ENCODE data around the gene TSNAXIP1.
"Not testable (repeated sequence)": the region's sequence is repeated elsewhere in the genome, so short reads cannot be mapped to it uniquely, and the experiment has no call there.

Gene TSNAXIP1

DNA sequence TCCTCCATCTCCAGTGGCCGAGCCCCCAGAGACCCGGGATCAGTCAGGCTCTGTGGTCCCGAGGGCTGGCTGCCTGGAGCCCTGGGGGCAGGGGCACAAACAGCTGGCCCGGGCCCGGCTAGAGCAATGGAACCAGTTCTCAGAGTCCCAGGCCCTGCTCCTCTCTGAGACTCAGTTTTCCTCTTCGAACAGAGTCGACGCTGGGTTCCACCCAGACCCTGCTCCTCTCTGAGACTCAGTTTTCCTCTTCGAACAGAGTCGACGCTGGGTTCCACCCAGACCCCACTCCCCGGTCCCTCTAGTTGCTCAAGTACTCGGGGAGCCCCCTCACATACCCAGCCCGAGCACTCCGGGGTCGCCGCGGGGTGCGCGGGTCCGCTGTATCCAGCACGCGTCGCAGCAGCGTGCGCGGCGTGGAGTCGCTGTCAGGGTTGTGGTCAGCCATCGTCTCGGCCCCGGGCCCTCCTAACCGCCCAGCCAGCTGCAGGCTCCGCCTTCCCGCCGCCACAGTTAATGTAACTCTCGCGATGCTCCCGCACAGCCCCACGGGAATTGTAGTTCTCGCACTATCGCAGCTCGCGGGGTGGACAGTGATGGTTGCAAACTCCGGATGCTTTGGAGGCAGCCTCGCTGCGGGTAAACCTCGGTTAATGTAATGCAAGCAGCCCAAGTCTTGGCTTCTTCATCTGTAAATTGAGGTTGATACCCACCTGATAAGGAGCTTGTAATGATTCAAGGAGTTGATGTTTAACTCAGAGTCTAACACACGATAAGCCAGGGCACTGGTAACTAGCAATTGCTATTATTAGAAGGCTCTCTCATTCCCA is 26.9 kb downstream of the TSNAXIP1 start:
- in situ Hi-C loops (cut with HindIII; ENCODE audit: low sequenced_read_pairs), result no loop called here

DNA sequence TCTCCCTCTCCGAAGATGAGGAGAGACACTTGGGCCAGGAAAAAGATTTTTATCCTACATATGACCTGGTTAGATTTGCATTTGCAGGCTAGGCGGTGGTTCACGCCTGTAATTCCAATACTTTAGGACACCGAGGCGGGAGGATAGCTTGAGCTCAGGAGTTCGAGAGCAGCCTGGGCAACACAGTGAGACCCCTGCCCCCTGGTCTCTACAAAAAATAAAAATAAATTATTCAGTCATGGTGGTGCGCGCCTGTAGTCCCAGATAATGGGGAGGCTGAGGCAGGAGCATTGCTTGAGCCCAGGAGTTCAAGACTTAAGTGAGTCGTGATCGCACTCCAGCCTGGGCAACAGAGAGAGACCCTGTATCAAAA is 27.5 kb downstream of the TSNAXIP1 start:
- in situ Hi-C loops (cut with HindIII; ENCODE audit: low sequenced_read_pairs), result no loop called here

DNA sequence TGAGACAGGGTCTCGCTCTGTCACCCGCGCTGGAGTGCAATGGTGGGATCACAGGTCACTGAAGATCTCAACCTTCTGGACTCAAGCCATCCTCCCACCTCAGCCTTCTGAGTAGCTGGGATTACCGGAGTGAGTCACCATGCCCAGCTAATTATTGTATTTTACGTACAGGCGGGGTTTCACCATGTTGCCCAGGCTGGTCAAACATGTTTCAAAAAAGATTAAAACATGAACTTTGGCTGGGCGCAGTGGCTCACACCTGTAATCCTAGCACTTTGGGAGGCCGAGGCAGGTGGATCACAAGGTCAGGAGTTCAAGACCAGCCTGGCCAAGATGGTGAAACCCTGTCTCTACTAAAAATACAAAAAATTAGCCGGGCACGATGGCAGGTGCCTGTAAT is 30.5 kb downstream of the TSNAXIP1 start:
- in situ Hi-C loops (cut with HindIII; ENCODE audit: low sequenced_read_pairs), result not testable (repeated sequence)

DNA sequence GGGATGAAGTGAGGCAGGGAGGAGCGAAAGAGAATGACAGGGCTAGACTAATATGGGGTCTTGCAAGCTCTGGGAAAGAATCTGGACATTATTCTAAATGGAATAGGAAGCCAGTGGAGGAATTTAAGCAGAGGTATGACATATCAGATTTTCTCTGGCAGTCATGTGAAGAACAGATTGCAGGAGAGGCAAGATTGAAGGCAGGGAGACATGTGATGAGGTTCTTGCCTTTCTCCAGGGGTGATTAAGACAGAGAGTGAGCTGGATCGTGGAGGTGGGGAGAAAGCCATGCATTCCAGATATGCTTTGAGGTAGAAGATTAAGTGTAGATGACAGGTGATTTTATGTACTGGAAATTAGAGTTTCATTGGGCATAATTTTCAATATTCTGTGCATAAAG is 31.1 kb downstream of the TSNAXIP1 start:
- in situ Hi-C loops (cut with HindIII; ENCODE audit: low sequenced_read_pairs), result no loop called here

DNA sequence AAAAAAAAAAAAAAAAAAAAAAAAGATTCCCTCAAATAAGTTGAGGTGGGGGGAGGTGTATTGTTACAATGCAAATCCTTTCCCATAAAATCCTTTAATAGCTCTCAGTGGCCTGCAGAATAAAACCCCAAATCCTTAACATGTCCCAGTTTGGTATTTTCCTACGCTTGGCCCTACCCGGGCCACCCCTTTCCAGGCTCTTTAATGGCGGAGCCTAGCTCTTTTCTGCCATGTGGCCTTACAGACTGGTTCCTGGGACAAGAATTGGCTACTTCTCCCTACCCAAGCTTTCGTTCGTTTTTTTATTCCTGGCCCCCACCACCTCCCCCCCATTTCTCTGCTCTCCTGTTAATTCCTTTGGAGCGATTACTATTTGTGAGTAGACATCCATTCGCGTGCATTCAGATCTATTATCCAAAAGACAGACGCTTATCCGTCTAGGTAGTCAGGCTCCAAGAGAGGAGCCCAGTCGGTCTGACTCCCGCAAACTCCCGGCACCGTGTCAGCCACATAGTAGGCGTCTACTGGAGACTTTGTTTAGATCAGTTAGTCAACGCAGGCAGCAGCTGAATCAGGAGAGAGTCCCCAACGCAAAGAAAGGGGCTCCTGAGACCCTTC is 34.6 kb downstream of the TSNAXIP1 start:
- in situ Hi-C loops (cut with HindIII; ENCODE audit: low sequenced_read_pairs), result no loop called here

DNA sequence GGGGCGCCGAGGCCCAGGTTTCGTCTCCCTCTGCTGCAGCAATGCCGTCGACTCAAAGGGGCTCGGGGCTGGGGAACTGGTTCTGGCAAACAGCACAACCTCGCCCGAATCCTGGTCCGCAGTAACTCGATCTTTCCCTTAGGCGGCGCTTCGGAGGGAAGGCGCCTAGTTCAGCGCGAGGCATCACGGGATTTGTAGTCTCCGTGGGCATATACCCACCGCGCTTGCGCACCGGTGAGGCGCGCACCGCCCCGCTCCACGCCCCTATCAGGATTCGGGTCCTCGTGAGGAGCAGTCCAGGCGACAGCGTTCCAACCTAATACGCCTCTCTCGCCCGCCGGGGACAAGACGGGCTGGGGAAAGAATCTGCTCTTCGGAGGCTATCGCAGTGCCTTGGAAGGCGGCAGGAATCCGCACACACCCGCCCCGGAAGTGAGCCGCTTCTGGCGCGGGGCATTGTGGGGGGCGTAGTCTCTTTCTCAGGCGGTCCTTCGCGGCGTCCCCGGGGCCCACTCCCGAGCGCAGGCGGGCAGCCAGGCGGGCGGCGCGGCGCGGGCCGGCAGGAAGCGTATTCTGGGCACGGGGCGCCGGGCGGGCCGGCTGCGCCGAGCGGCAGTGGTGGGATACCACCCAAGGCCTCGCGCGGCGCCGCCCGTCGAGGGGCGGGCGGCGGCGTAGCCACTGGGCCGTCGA is 35.3 kb downstream of the TSNAXIP1 start, which contains the start of gene THAP11:
THAP11 (plus strand) TSS at position 505 of the 693 bp plus-strand sequence. CDS start 235 bp downstream, outside the sequence.
- in situ Hi-C loops (cut with HindIII; ENCODE audit: low sequenced_read_pairs), result no loop called here

DNA sequence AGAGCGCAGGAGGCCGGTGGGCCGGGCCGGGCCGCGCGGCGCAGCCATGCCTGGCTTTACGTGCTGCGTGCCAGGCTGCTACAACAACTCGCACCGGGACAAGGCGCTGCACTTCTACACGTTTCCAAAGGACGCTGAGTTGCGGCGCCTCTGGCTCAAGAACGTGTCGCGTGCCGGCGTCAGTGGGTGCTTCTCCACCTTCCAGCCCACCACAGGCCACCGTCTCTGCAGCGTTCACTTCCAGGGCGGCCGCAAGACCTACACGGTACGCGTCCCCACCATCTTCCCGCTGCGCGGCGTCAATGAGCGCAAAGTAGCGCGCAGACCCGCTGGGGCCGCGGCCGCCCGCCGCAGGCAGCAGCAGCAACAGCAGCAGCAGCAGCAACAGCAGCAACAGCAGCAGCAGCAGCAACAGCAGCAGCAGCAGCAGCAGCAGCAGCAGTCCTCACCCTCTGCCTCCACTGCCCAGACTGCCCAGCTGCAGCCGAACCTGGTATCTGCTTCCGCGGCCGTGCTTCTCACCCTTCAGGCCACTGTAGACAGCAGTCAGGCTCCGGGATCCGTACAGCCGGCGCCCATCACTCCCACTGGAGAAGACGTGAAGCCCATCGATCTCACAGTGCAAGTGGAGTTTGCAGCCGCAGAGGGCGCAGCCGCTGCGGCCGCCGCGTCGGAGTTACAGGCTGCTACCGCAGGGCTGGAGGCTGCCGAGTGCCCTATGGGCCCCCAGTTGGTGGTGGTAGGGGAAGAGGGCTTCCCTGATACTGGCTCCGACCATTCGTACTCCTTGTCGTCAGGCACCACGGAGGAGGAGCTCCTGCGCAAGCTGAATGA is 36.0 kb downstream of the TSNAXIP1 start:
- in situ Hi-C loops (cut with HindIII; ENCODE audit: low sequenced_read_pairs), result no loop called here

DNA sequence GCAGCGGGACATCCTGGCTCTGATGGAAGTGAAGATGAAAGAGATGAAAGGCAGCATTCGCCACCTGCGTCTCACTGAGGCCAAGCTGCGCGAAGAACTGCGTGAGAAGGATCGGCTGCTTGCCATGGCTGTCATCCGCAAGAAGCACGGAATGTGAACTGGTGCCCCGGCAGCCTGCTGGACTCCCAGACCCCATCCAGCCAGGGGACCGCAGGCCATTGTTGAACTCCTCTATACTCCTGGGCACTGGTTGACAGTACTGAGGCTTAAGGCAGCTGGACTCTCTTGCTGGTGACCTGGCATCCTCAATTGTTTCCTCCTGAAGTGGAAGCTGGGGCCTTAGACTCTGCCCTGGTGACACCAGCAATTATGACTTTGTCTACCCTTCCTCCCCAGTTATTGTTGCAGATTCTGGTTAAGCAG is 36.7 kb downstream of the TSNAXIP1 start:
- in situ Hi-C loops (cut with HindIII; ENCODE audit: low sequenced_read_pairs), result no loop called here

DNA sequence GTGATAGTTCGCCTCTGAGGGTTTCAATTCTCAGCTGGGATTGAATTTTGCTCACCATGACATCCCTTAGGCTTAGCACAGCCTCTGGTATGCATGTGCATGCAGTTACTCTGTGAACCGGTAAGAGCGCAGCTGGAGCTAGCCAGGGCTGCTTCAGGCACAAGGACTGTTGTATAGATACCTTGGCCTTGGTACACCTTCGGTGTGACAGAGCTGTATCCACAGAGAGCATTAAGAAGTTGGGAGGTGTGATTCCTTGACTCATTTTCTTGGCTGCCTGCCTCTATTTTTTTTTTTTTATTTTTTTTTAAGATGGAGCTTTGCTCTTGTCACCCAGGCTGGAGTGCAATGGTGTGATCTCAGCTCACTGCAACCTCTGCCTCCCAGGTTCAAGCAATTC is 37.8 kb downstream of the TSNAXIP1 start:
- in situ Hi-C loops (cut with HindIII; ENCODE audit: low sequenced_read_pairs), result no loop called here

DNA sequence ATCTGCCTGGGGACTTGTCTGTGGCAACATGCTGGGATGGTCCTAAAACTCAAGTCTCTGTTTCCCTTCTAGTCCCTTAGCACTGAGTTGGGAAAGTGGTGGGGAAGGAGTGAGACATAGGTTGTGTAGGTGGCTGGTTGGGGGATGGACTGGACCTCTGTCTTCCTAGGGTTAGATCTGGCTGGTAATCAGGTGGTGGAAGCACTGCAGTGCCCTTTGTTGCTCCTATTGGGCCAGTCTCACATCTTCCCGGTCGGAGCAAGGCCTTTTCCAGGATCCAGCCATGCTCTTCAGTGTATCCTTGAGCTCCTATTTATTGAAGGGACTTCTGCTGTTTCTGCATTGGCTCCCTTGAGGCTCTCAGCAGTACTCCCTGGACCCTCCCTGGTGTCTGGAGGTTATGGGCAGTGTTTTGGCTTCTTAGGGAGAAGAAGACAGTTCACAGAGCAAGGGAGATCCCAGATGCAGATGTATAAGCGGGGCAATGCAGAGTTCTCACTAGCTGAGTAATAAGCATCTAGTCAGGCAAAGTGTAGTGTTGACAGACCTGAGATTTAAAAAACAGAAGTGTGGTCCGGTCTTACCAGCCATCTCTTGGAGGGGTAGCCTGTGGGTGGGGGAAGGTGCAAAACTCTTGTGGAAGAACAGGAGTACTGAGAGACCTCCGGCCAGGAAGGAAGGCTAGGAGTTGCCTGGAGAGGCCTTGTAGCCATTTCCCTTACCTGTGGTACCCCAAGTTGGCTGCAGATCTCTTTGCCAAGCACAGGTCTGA is 38.8 kb downstream of the TSNAXIP1 start:
- in situ Hi-C loops (cut with HindIII; ENCODE audit: low sequenced_read_pairs), result no loop called here

DNA sequence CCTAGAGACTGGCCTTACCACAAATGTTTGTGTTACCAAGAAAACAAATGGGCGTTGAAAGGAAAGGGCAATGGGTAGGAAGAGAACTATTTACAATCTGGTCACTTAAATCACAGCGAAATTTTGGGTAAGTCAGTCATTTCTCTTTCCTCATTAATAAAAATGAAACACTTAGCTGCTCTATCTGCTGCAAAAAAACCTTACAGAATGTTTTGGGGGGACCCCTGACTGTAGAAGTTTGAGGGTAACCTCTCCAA is 39.3 kb downstream of the TSNAXIP1 start:
- in situ Hi-C loops (cut with HindIII; ENCODE audit: low sequenced_read_pairs), result no loop called here

DNA sequence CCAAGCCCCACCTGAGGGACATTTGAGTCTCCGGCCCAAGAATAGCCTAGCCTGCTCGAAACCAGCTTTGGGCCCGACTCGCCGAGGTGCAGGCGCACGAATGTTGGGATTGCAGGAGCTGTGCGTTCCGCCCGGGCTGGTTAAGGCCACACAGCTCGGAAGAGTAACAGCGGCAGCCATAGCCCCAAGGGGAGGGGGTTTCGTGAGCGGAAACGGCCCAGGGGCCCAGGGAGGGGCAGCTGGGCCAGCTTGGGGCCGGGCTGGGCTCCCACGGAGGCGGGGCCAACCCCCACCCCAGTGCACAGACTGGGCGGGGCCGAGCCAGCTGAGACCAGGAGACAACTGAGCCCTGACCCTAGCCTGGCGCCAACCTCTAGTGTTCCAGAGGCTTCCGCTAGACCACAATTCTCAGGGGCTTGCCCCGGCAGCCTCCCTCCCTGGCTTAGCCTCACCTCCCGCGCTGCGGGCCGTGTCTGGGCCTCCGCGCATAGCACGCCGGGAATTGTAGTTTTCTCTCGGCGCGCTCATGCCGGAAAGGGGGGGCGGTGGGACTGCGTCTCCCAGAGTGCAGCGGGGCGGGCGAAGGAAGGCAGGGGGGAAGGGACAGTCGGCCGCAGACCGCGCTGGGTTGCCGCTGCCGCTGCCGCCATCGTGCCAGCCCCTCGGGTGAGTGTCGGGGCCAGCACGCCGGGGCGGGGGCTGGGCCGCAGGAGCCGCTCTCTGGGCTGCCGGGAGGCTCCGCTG is 39.8 kb downstream of the TSNAXIP1 start, which contains the start of gene NUTF2:
NUTF2 (plus strand) TSS at position 614 of the 744 bp plus-strand sequence. CDS start 18,198 bp downstream, outside the sequence.
- in situ Hi-C loops (cut with HindIII; ENCODE audit: low sequenced_read_pairs), result no loop called here

DNA sequence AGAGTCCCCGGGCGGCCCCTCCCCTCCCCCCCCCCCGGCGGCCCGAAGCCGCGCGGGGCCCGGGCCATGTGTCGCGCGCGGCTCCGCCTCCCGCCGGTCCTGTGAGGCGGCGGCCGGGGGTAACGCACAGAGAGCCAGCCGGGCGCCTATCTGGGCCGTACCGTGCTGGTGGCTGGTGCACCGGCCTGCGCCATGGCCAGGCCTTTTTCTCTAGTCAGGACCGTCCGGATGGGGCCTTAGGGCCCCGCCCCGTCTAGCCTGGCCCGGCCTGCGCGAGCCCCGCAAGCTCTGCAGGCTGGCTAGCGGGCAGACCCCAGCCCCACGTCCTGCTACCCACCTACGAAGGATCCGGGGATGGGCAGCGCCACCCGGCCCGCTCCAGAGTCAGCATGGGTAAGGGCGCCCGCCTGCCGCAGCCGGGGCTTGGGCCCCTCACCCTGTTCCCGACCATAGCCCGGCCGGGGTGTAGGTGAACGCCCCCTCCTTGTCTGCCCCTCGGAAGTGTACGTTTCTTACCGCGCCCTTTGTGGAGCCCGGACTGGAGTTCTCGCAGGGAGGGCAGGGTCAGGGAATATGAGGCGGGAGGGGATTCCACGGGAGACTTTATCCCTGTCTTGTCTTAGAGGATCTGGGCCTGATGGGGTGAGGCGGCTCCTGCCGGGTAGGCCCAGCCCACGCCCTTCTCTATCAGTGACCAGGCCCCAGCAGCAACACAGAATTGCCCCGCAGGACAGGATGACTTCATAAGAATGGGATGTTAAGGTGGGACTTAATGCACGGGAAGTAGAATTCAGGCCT is 40.6 kb downstream of the TSNAXIP1 start, which contains the start of gene CENPT:
CENPT (minus strand) TSS at position 630 of the 798 bp plus-strand sequence. CDS start 13,834 bp downstream, outside the sequence.
- in situ Hi-C loops (cut with HindIII; ENCODE audit: low sequenced_read_pairs), result no loop called here

DNA sequence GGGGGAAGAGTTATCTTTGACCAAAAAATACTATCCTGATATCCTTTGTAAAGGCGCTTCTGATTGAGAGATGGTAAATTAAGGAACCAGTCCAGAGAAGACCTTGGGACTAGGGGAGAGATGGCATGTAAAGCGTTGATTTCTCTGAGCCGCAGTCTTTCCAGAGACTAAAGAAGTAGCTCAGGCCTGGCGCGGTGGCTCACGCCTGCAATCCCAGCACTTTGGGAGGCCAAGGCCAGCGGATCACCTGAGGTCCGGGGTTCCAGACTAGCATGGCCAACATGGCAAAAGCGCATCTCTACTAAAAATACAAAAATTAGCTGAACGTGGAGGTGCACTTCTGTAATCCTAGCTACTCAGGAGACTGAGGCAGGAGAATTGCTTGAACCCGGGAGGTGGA is 41.4 kb downstream of the TSNAXIP1 start:
- in situ Hi-C loops (cut with HindIII; ENCODE audit: low sequenced_read_pairs), result no loop called here

DNA sequence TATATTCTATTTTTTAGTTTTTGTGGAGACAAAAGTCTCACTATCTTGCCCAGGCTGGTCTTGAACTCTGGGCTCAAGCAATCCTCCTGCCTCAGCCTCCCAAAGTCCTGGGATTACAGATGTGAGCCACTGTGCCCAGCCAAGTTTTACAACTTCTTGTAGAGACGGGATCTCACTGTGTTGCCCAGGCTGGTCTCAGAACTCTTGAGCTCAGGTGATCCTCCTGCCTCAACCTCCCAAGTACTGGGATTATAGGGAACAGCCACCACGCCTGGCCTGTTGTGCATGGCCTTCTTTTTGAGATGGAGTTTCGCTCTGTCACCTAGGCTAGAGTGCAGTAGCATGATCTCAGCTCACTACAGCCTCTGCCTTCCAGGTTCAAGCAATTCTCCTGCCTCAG is 47.0 kb downstream of the TSNAXIP1 start:
- in situ Hi-C loops (cut with HindIII; ENCODE audit: low sequenced_read_pairs), result no loop called here

DNA sequence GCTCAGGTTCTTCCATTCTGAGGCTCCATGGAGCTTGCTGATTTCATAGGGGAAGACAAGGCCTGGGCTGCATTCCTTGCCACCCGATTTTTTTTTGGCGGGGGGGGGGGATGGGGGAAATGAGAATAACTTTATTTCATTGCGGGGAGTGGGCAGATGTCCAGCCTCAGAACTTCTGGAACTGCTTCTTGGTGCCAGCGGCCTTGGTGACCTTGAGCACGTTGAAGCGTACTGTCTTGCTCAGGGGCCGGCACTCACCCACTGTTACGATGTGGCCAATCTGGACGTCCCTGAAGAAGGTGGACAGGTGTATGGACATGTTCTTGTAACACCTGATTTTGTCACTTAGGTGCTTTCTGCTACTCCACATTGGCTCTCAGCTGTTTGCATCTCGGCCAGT is 49.1 kb downstream of the TSNAXIP1 start:
- in situ Hi-C loops (cut with HindIII; ENCODE audit: low sequenced_read_pairs), result no loop called here

DNA sequence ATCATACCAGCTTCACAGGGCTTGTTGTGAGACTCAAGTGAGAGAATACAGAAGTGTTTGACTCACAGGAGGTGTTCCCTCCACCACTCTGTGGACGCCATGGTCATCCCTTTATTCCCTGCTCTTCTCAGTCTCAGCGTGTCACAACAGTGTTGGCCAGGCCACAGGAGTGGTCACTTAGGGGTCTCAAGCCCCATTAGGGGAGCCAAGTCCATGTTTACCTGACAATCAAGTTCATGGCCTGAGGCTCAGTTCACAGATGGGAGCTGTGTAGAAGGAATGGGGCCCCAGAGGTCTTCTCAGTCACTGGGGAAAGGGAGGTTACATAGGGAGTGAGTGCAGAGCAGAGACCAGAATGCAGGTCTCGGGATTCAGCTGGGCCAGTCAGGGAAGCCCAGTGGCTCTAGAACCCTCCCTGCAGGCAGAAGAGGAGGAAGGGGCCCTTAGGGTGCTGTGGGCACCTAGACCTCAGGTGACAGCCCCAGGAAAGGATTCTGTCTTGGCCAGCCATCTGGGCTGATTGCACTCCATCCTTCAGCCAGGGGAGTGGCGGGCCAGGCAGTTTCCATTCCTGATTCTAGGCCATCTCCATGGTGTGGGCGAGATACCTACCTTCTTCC is 50.3 kb downstream of the TSNAXIP1 start:
- in situ Hi-C loops (cut with HindIII; ENCODE audit: low sequenced_read_pairs), result no loop called here

DNA sequence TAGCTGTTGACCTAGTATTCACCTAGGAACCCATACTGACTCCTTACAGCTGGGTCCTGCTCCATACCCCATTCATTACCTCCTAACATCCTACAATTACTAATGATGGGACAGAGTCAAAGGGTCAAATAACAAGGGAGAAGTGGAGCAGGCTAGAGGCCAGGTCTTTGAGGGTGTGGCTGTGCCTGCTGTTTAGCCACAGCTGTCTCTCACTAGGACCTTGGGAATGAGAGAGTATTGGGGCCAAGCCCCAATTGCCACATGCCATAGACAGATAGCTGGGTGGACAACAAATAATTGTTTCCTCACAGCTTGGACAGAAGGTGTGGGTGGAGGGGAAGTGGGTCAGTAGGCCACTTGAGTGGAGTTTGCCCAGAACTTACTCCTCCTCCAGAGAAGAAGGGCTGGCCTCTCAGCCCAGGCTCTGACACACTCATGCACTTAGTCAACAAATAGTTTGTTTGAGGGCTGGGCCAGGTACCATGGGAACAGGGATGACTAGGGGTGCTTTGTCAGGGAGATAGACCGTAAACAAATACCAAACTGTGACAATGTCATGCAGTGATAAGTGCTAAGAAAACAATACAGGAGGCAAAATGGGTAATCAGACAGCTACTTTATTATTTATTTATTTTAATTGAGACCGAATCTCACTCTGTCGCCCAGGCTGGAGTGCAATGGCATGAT is 51.0 kb downstream of the TSNAXIP1 start:
- in situ Hi-C loops (cut with HindIII; ENCODE audit: low sequenced_read_pairs), result no loop called here
